CD4-positive, alpha-beta memory T cell (primary cell): ENCODE data around the gene PTOV1. TPM values are rescaled to one million over a fixed set of nuclear protein-coding genes. Genes with fewer than 3 reads are reported as not detected.

ENCODE experiments used
- CTCF ChIA-PET: fragments of 350-600 bp; sonication (Branson Sonifier 250); formaldehyde crosslinking; loops from one replicate; lab custom pipeline; 2021; ENCODE audit warnings: inconsistent platforms; ENCODE audit not compliant: partially characterized antibody; lab: Charles Lee
- POLR2A ChIA-PET: fragments of 350-600 bp; sonication (Branson Sonifier 250); formaldehyde crosslinking; loops from one replicate; lab custom pipeline; 2021; ENCODE audit not compliant: partially characterized antibody; lab: Charles Lee
- DNase-seq, 5 donors: peaks; one replicate each; pipeline versions ENCODE4 v3.0.0 to v3.0.0-alpha.2; 2020 to 2022; ENCODE audit warnings: mixed read lengths in 1 of 5
- H3K27ac ChIP-seq: one replicate; pipeline ENCODE4 v1.7.0; 2013; ENCODE audit warnings: low read depth, low read length
- H3K27me3 ChIP-seq: 2 replicates; pipeline ENCODE4 v1.7.0; 2013; ENCODE audit warnings: mild to moderate bottlenecking, low read length, moderate library complexity; ENCODE audit not compliant: insufficient read depth
- H3K36me3 ChIP-seq: 2 replicates; pipeline ENCODE4 v1.7.0; 2013; ENCODE audit warnings: mild to moderate bottlenecking, low read length, moderate library complexity; ENCODE audit not compliant: insufficient read depth
- H3K4me1 ChIP-seq: 2 replicates; pipeline ENCODE4 v1.7.0; 2013; ENCODE audit warnings: mild to moderate bottlenecking, low read length, moderate library complexity; ENCODE audit not compliant: insufficient read depth
- H3K4me3 ChIP-seq, 2 donors: one replicate each; pipeline ENCODE4 v1.7.0; 2013; ENCODE audit warnings: low read length in 2 of 2, mild to moderate bottlenecking in 1 of 2
- H3K9me3 ChIP-seq, 2 donors: one replicate each; pipeline ENCODE4 v1.7.0; 2013; ENCODE audit warnings: low read length in 2 of 2, control low read depth in 1 of 2; ENCODE audit not compliant: control insufficient read depth in 1 of 2
- H3K27ac Mint-ChIP-seq, 7 donors: one replicate each; pipeline ENCODE4 v1.8.0; 2020 to 2021; ENCODE audit warnings: mixed read lengths in 7 of 7, mild to moderate bottlenecking in 6 of 7, inconsistent platforms in 3 of 7, moderate library complexity in 3 of 7
- H3K27me3 Mint-ChIP-seq, 2 donors: one replicate each; pipeline ENCODE4 v1.8.0; 2020 to 2021; ENCODE audit warnings: mixed read lengths in 2 of 2
- H3K36me3 Mint-ChIP-seq, 2 donors: one replicate each; pipeline ENCODE4 v1.8.0; 2020 to 2021; ENCODE audit warnings: mixed read lengths in 2 of 2, inconsistent platforms in 1 of 2, mild to moderate bottlenecking in 1 of 2
- H3K4me1 Mint-ChIP-seq, 4 donors: one replicate each; pipeline ENCODE4 v1.8.0; 2020 to 2021; ENCODE audit warnings: mixed read lengths in 4 of 4, mild to moderate bottlenecking in 1 of 4
- H3K4me3 Mint-ChIP-seq, 8 donors: one replicate each; pipeline ENCODE4 v1.8.0; 2020 to 2021; ENCODE audit warnings: mixed read lengths in 8 of 8, mild to moderate bottlenecking in 7 of 8, moderate library complexity in 6 of 8, inconsistent platforms in 3 of 8
- H3K9me3 Mint-ChIP-seq, 8 donors: one replicate each; pipeline ENCODE4 v1.8.0; 2020 to 2021; ENCODE audit warnings: mixed read lengths in 8 of 8, mild to moderate bottlenecking in 5 of 8, inconsistent platforms in 3 of 8, moderate library complexity in 1 of 8
- intact Hi-C: fragments of 100-400 bp; cut with micrococcal nuclease; formaldehyde crosslinking; loops from one replicate; pipeline ENCODE4 v1.15.1; 2023
- polyA plus RNA-seq, 2 donors: library from polyadenylated mRNA; unstranded; fragments of 300-500 nt; fragmentation: Illumina TruSeq; gene quantifications; one replicate each; pipeline ENCODE4 v1.2.3, GENCODE V29; 2021
- total RNA-seq, 2 experiments: library from RNA; stranded (reverse); gene quantifications; one replicate each; pipeline ENCODE4 v1.2.3, GENCODE V29; 2021

PTOV1 gene
- total and polyA plus RNA-seq, 4 experiments from 2014 or later, result 40.7 to 156 (median 104) TPM

- Histone ChIP-seq H3K27me3 (no peaks in the 10 kb centered on the region), H3K36me3 (no peaks in the 10 kb centered on the region), H3K27ac (no peak overlapping the region), H3K9me3 (no peaks in the 10 kb centered on the region), H3K4me1 (peaks cover 41% of the 10 kb centered on the region), H3K4me3 (no peak overlapping the region)
- peaks cover 0 to 3% (median 0%) of the 10 kb centered on the region in 8 donors for H3K9me3 Mint-ChIP-seq
- intact Hi-C loops, result no loop called here
- H3K36me3 Mint-ChIP-seq, result peaks cover 2 to 4% of the 10 kb centered on the region in 2 donors
- ChIA-PET CTCF (no interaction called here), POLR2A (interaction anchor here (1.0 kb wide), 1 partner anchor 22 kb away, joined by 3 read pairs; the partner anchor contains the start of gene PTOV1)
- no peak for DNase-seq
- peaks cover 13 to 38% (median 20%) of the 10 kb centered on the region in 4 donors for H3K4me1 Mint-ChIP-seq
- H3K27me3 Mint-ChIP-seq, result no peaks in the 10 kb centered on the region
- H3K27ac Mint-ChIP-seq, result no peak overlapping the region
- peak overlapping the region in 1 of 8 donors; percentile 10 for H3K4me3 Mint-ChIP-seq
Observed at GRCh38 chr19:49873129-49873521, 22.2 kb downstream of the PTOV1 start.

GRCh38 chr19:49873834-49874233 lies 22.9 kb downstream of the PTOV1 start:
- peaks cover 0 to 2% (median 0%) of the 10 kb centered on the region in 8 donors for H3K9me3 Mint-ChIP-seq
- no peaks in the 10 kb centered on the region for H3K36me3 ChIP-seq
- H3K27ac Mint-ChIP-seq, result peak overlapping the region in 1 of 7 donors; percentile 91
- no peak overlapping the region for H3K27ac ChIP-seq
- H3K4me3 Mint-ChIP-seq, result peak overlapping the region in 3 of 8 donors; percentile 14 to 44 (median 26)
- ChIA-PET CTCF (no interaction called here), POLR2A (interaction anchor here (1.0 kb wide), 1 partner anchor 23 kb away, joined by 3 read pairs; the partner anchor contains the start of gene PTOV1)
- no peaks in the 10 kb centered on the region for H3K9me3 ChIP-seq
- no peak for DNase-seq
- H3K4me1 Mint-ChIP-seq, result peaks cover 15 to 45% (median 24%) of the 10 kb centered on the region in 4 donors
- H3K27me3 ChIP-seq, result no peaks in the 10 kb centered on the region
- H3K36me3 Mint-ChIP-seq, result peaks cover 3 to 6% of the 10 kb centered on the region in 2 donors
- H3K4me3 ChIP-seq, result no peak overlapping the region
- intact Hi-C loops, result no loop called here
- no peaks in the 10 kb centered on the region for H3K27me3 Mint-ChIP-seq
- H3K4me1 ChIP-seq, result peaks cover 41% of the 10 kb centered on the region

GRCh38 chr19:49874503-49875157 lies 23.7 kb downstream of the PTOV1 start:
- intact Hi-C loops, result loop anchor here (5.0 kb wide), 2 partner anchors 157 to 197 kb away; partner anchors contain the start of gene PRMT1
- Histone ChIP-seq H3K9me3 (no peaks in the 10 kb centered on the region), H3K27ac (no peak overlapping the region), H3K36me3 (peaks cover 7% of the 10 kb centered on the region), H3K4me3 (no peak overlapping the region), H3K4me1 (peaks cover 43% of the 10 kb centered on the region), H3K27me3 (no peaks in the 10 kb centered on the region)
- ChIA-PET CTCF (no interaction called here), POLR2A (interaction anchor here (3.3 to 5.4 kb wide), 4 partner anchors 25 to 65 kb away, joined by 12 to 60 read pairs (median 36); partner anchors contain the start of genes FUZ, MED25 and PTOV1)
- Mint-ChIP-seq H3K9me3 (peaks cover 0 to 2% (median 0%) of the 10 kb centered on the region in 8 donors), H3K4me3 (peak overlapping the region in 7 of 8 donors; percentile 17 to 59 (median 40)), H3K27me3 (no peaks in the 10 kb centered on the region), H3K27ac (peak overlapping the region in 4 of 7 donors; percentile 23 to 90 (median 75)), H3K36me3 (peaks cover 10 to 12% of the 10 kb centered on the region in 2 donors), H3K4me1 (peaks cover 16 to 50% (median 27%) of the 10 kb centered on the region in 4 donors)
- DNase-seq, result no peak

- Histone ChIP-seq H3K9me3 (no peaks in the 10 kb centered on the region), H3K27ac (peak overlapping the region; percentile 95), H3K36me3 (peaks cover 9% of the 10 kb centered on the region), H3K27me3 (no peaks in the 10 kb centered on the region), H3K4me3 (no peak overlapping the region), H3K4me1 (peaks cover 38% of the 10 kb centered on the region)
- ChIA-PET CTCF (no interaction called here), POLR2A (interaction anchor here (1.1 to 5.4 kb wide), 12 partner anchors 7 to 380 kb away, joined by 3 to 73 read pairs (median 32); partner anchors contain the start of genes AP2A1, ATF5, FUZ and IL4I1)
- Mint-ChIP-seq H3K36me3 (peaks cover 10 to 12% of the 10 kb centered on the region in 2 donors), H3K9me3 (peaks cover 0 to 2% (median 0%) of the 10 kb centered on the region in 8 donors), H3K27me3 (no peaks in the 10 kb centered on the region), H3K4me3 (peak overlapping the region in 2 of 8 donors; percentile 53 to 54), H3K4me1 (peaks cover 16 to 51% (median 25%) of the 10 kb centered on the region in 4 donors), H3K27ac (peak overlapping the region in 3 of 7 donors; percentile 70 to 90 (median 80))
- DNase-seq, result no peak
- intact Hi-C loops, result loop anchor here (5.0 kb wide), 2 partner anchors 158 to 198 kb away; partner anchors contain the start of gene PRMT1
Observed at GRCh38 chr19:49875177-49875576, 24.2 kb downstream of the PTOV1 start.

- intact Hi-C loops, result loop anchor here (2.0 to 5.0 kb wide), 5 partner anchors 21 to 379 kb away; partner anchors contain the start of genes IL4I1, PRMT1, PRR12 and RPS11
- peak overlapping the region; percentile 95 for H3K27ac ChIP-seq
- Mint-ChIP-seq H3K9me3 (peaks cover 0 to 2% (median 0%) of the 10 kb centered on the region in 8 donors), H3K4me1 (peaks cover 14 to 46% (median 21%) of the 10 kb centered on the region in 4 donors), H3K27ac (no peak overlapping the region), H3K36me3 (peaks cover 10 to 16% of the 10 kb centered on the region in 2 donors), H3K4me3 (no peak overlapping the region), H3K27me3 (no peaks in the 10 kb centered on the region)
- POLR2A ChIA-PET, result interaction anchor here (1.0 to 5.4 kb wide), 20 partner anchors 8 to 1543 kb away, joined by 3 to 73 read pairs (median 12); partner anchors contain the start of genes AP2A1, ATF5, BCL2L12 and FUZ
- CTCF ChIA-PET, result interaction anchor here (1.1 to 1.6 kb wide), 2 partner anchors 16 to 158 kb away, joined by 3 read pairs; no protein-coding TSS in a partner anchor
- H3K9me3 ChIP-seq, result no peaks in the 10 kb centered on the region
- peaks cover 17% of the 10 kb centered on the region for H3K36me3 ChIP-seq
- H3K27me3 ChIP-seq, result no peaks in the 10 kb centered on the region
- peak in 1 of 5 donors; percentile 58 for DNase-seq
- peaks cover 31% of the 10 kb centered on the region for H3K4me1 ChIP-seq
- H3K4me3 ChIP-seq, result peak overlapping the region; percentile 97 to 98
Observed at GRCh38 chr19:49875857-49876421, 25.0 kb downstream of the PTOV1 start.

DNA sequence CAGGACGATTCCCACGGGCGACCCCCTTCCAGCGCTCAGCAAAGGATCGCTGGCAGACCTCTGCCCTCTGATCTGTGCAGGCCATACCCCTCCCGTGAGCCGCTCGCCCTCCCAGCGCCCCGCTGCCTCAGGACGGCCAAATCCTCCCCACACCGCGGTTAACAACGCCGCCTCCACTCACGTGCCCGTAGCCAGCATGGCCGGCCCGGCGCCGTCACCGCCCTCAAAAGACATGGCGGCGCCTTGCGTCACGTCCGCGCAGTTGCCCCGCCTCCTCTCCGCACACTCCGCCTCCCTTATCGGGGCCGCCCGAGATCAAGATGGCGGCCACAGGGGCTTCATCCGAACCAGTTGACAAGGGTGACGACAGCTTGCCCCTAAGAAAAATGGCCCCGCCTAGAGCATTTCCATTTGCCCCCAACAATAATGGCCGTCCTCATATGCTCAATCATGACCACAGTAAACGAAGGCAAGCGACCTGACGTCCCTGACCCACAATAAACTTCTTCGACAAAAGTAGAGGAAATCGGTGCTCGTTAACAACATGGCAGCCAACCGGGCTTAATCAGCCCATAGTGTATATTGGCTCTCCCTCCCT lies 25.6 kb downstream of the PTOV1 start:
- H3K27ac ChIP-seq, result peak overlapping the region; percentile 95
- H3K27me3 ChIP-seq, result no peaks in the 10 kb centered on the region
- DNase-seq, result peak; percentile 99
- peaks cover 0 to 2% (median 0%) of the 10 kb centered on the region in 8 donors for H3K9me3 Mint-ChIP-seq
- intact Hi-C loops, result loop anchor here (1.0 to 5.0 kb wide), 13 partner anchors 7 to 380 kb away; partner anchors contain the start of genes ATF5, FUZ, IL4I1 and NUP62
- H3K36me3 Mint-ChIP-seq, result peaks cover 10 to 16% of the 10 kb centered on the region in 2 donors
- POLR2A ChIA-PET, result interaction anchor here (0.9 to 5.4 kb wide), 29 partner anchors 9 to 1627 kb away, joined by 3 to 73 read pairs (median 8); partner anchors contain the start of genes AP2A1, ATF5, BCL2L12 and FUZ
- CTCF ChIA-PET, result interaction anchor here (0.9 to 1.6 kb wide), 3 partner anchors 9 to 159 kb away, joined by 3 to 4 read pairs (median 3); partner anchors contain the start of gene PNKP
- H3K27me3 Mint-ChIP-seq, result no peaks in the 10 kb centered on the region
- H3K27ac Mint-ChIP-seq, result no peak overlapping the region
- peaks cover 14 to 46% (median 21%) of the 10 kb centered on the region in 4 donors for H3K4me1 Mint-ChIP-seq
- H3K4me1 ChIP-seq, result peaks cover 29% of the 10 kb centered on the region
- H3K9me3 ChIP-seq, result no peaks in the 10 kb centered on the region
- no peak overlapping the region for H3K4me3 Mint-ChIP-seq
- H3K36me3 ChIP-seq, result peaks cover 22% of the 10 kb centered on the region
- peak overlapping the region; percentile 97 to 98 for H3K4me3 ChIP-seq
